Skeletal muscle satellite cell (primary cell): ENCODE measurements around the gene CHD9NB.
A peak's percentile ranks its signal among the peaks of the same experiment; 100 is the strongest.
"Not testable (repeated sequence)": the region's sequence is repeated elsewhere in the genome, so short reads cannot be mapped to it uniquely, and the experiment has no call there.

Source experiments
- H3K27me3 ChIP-seq: 2 replicates; pipeline ENCODE4 v1.7.0; 2013; ENCODE audit warnings: low read length; ENCODE audit not compliant: control insufficient read depth, insufficient read depth
- H3K36me3 ChIP-seq: 2 replicates; pipeline ENCODE4 v1.7.0; 2013; ENCODE audit warnings: mild to moderate bottlenecking, control low read depth, low read length; ENCODE audit not compliant: insufficient read depth
- H3K4me1 ChIP-seq: 2 replicates; pipeline ENCODE4 v1.7.0; 2013; ENCODE audit warnings: low read length; ENCODE audit not compliant: control insufficient read depth, insufficient read depth
- H3K4me2 ChIP-seq: 2 replicates; pipeline ENCODE4 v1.7.0; 2013; ENCODE audit warnings: mild to moderate bottlenecking, low read length
- H3K4me3 ChIP-seq: 2 replicates; pipeline ENCODE4 v1.7.0; 2013; ENCODE audit warnings: low read length
- H3K9ac ChIP-seq: 2 replicates; pipeline ENCODE4 v1.7.0; 2013; ENCODE audit warnings: mild to moderate bottlenecking, low read depth, low read length, moderate library complexity
- H3K9me3 ChIP-seq: replicated peaks from 2 replicates; pipeline ENCODE4 v1.7.0; 2013; ENCODE audit warnings: mild to moderate bottlenecking, control low read depth, low read length

The CHD9NB gene

DNA sequence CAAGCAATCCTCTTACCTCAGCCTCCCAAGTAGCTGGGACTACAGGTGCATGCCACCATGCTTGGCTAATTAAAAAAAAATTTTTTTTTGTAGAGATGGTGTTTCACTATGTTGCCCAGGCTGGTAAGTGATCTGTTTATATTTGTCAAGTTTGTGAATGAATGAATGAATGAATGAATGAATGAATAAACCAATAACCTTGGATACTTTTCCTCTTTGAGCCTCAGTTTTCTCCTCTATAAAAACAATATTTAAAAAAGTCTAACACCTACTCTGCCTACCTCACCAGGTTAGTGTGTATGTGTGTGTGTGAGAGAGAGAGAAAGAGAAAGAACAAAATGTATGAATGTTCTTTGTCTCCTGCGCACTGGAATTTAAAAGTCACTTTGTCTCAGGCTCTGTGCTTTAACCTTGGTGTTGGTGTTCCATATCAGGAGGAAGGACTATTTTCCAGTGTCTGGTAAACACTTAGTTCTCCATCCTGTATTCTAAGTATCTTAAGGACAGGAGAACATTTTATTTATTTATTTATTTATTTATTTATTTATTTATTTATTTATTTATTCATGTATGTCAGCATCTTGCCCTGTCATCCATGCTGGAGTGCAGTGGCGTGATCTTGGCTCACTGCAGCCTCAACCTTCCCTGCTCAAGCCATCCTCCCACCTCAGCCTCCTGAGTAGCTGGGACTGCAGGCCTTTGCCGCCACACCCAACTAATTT, 29.1 kb upstream of the CHD9NB start:
- Histone ChIP-seq H3K27me3 (no peaks in the 10 kb centered on the region), H3K4me3 (no peak overlapping the region), H3K4me1 (peaks cover 57% of the 10 kb centered on the region), H3K9ac (no peak overlapping the region), H3K36me3 (no peaks in the 10 kb centered on the region), H3K4me2 (no peak overlapping the region), H3K9me3 (no peaks in the 10 kb centered on the region)

DNA sequence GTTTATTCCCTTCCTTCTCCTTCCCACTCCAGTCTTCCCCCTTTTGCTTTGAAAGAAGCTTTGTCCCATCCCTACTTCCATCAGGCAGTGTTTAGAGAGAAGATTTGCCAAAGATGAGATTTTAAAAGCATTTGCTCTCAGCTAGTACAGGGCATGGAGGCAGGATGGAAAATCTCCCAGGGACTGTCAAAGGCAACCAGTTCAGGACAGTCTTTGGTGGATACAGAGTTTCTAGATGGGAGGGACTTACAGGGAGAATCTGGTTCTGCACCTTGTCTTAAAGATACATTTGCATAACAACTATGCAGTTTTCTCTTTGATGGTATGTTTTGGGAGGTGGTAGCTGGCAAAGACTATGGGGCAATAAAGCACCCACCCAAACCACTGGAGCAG, 28.3 kb upstream of the CHD9NB start:
- Histone ChIP-seq H3K4me3 (peak overlapping the region; percentile 50), H3K36me3 (no peaks in the 10 kb centered on the region), H3K4me2 (peak overlapping the region; percentile 74), H3K4me1 (peaks cover 53% of the 10 kb centered on the region), H3K27me3 (no peaks in the 10 kb centered on the region), H3K9ac (peak overlapping the region; percentile 60), H3K9me3 (no peaks in the 10 kb centered on the region)

DNA sequence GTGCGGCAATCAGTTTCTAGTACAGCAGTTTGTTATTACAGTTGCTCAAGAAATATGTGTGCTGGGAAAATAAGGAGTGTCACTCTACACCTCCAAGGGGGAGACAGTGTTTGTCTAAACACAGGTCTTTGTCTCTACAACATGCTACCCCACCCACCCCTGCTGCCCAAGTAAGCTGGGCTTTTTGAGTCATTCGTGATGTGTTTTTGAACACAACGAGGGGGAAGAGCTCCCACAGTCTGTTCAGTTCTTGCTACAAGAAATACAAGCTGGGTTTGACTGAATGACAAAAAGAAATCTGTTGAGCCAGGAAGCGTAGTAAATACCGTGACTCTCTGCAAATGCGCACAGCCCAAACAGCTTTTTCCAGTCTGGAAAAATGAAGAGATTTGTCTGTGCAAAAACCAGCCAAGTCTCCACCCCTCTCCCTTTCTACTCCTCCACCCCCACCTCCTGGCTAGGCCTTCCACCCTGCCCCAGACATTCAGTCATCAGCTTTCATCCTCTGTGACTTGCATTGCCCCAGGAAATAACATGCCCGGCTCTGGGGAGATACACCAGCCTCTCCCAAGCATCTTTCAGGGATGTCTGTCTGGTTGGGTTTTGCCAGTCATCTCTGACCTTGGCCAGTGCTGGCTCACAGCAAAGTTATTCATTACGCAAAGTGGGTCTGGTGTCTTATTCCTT, 27.8 kb upstream of the CHD9NB start:
- Histone ChIP-seq H3K9me3 (no peaks in the 10 kb centered on the region), H3K4me1 (peaks cover 47% of the 10 kb centered on the region), H3K9ac (peak overlapping the region; percentile 60), H3K27me3 (no peaks in the 10 kb centered on the region), H3K4me2 (peak overlapping the region; percentile 74), H3K4me3 (peak overlapping the region; percentile 50), H3K36me3 (no peaks in the 10 kb centered on the region)

DNA sequence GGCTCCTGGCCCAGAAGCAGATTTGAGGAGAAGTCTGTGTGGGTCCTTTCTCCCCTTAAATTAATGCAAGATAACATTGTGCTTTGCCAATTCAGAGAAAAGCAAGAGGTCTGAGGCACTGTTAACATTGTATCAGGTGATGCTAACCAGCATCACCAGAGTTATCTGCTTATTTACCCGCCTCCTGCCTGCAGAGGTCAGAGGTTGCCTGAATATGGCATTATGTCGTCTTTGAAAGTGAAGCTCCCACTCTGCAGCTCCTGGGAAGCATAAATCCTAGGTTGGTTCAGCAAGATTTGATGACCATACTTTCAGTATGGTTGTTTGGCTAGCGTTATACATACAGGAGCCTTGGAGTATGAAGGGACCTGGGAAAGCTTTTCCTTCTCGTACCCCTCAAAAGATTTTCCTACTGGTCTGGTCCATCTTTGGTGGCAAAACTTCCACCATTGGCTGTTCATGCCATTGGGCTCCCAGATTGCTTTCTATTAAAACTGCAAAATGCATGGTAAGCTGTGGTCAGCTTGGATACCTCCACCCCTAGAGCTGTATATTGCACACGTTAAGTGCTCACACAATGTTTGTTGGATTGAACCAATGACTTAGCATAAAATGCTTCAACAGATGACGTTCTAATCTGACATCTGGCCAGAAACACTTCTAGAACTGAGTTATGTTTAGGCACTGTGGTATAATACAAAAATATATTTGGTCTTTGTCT, 26.2 kb upstream of the CHD9NB start:
- peaks cover 43% of the 10 kb centered on the region for H3K4me1 ChIP-seq
- no peak overlapping the region for H3K9ac ChIP-seq
- H3K27me3 ChIP-seq = no peaks in the 10 kb centered on the region
- no peaks in the 10 kb centered on the region for H3K36me3 ChIP-seq
- H3K4me2 ChIP-seq = no peak overlapping the region
- no peaks in the 10 kb centered on the region for H3K9me3 ChIP-seq
- no peak overlapping the region for H3K4me3 ChIP-seq

DNA sequence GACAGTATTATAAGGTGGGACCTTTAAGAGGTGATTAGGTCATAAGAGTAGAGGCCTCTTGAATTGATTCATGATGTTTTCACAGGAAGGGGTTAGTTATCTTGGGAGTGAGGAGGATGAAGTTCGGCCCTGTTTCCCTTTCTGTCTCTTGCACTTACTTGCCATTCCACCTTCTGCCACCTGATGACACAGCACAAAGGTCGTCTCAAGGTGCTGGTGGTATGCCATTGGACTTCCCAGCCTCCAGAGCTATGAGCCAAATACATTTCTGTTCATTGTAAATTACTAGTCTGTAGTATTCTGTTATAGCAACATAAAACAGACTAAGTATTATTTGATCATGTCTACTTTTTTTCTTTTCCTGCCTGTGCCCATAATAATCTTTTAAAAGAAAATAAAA, 25.6 kb upstream of the CHD9NB start:
- Histone ChIP-seq H3K4me1 (peaks cover 40% of the 10 kb centered on the region), H3K27me3 (no peaks in the 10 kb centered on the region), H3K9me3 (no peaks in the 10 kb centered on the region), H3K4me3 (no peak overlapping the region), H3K36me3 (no peaks in the 10 kb centered on the region), H3K9ac (no peak overlapping the region), H3K4me2 (no peak overlapping the region)

DNA sequence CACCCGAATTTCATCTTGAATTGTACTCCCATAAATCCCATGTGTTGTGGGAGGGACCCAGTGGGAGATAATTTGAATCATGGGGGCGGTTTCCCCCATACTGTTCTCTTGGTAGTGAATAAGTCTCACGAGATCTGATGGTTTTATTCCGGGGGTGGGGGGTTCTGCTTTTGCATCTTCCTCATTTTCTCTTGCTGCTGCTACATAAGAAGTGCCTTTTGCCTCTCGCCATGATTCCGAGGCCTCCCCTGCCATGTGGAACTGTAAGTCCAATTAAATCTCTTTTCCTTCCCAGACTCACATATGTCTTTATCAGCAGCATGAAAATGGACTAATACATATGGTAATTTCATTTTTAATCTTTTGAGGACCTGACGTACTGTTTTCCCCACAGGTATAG, 22.8 kb upstream of the CHD9NB start:
- not testable (repeated sequence) for H3K9ac ChIP-seq, H3K4me3 ChIP-seq, H3K36me3 ChIP-seq, H3K27me3 ChIP-seq, H3K4me2 ChIP-seq, H3K9me3 ChIP-seq
- peaks cover 31% of the 10 kb centered on the region for H3K4me1 ChIP-seq

DNA sequence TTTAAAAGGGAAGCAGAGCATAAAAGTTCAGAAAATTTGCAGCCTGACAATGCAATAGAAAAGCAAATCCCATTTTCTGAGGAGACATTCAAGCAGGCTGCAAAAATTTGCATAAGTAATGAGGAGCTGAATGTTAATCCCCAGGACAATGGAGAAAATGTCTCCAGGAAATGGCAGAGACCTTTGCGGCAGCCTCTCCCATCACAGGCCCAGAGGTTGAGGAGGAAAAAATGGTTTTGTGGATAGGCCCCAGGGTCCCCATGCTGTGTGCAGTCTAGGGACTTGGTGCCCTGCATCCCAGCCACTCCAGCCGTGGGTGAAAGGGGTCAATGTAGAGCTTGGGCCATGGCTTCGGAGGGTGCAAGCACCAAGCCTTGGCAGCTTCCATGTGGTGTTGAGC, 21.6 kb upstream of the CHD9NB start:
- peaks cover 19% of the 10 kb centered on the region for H3K4me1 ChIP-seq
- not testable (repeated sequence) for H3K4me2 ChIP-seq, H3K9me3 ChIP-seq, H3K9ac ChIP-seq, H3K27me3 ChIP-seq, H3K36me3 ChIP-seq, H3K4me3 ChIP-seq

DNA sequence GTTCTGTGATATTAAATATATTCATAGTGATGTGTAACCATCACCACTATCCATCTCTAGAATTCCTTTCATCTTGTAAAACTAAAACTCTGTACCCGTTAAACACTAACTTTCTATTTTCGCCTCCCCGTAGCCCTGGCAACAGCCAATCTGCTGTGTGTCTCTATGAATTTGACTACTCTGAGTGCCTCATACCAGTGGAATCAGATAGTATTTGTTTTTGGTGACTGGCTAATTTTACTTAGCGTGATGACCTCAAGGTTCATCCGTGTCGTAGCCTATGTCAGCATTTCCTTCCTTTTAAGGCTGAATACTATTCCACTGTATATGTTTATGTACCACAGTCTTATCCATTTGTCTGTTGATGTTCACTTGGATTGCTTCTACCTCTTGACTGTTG, 20.3 kb upstream of the CHD9NB start:
- H3K4me2 ChIP-seq = no peak overlapping the region
- no peak overlapping the region for H3K4me3 ChIP-seq
- no peaks in the 10 kb centered on the region for H3K27me3 ChIP-seq
- H3K9me3 ChIP-seq = no peaks in the 10 kb centered on the region
- no peak overlapping the region for H3K9ac ChIP-seq
- H3K36me3 ChIP-seq = peaks cover 6% of the 10 kb centered on the region
- peaks cover 10% of the 10 kb centered on the region for H3K4me1 ChIP-seq

DNA sequence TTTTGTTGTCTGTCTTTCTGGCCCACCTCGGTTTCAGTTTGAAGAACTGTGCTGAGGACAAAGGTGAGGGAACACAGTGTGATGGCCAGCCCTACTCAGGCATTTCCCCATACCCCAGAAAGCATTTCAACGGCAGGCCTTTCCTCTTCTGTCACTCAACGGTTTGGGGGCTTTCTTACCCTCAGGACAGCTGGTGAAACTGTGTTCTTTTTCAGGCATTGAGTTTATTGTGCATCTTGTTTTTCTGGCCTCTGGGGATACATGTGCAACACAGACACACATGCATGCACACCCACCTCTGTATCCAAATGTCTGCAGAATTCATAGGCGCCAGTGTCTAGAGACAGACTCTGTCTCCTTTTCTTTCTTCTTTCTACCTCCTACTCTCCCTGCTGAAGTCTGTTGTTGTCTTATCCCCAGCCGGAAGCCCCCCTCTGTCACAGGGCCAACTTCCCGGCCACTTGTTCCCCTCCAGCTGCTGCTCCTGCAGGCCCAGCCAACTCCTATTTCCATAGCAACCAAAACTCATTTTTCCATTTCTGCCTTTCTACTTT, 19.1 kb upstream of the CHD9NB start:
- Histone ChIP-seq H3K4me3 (no peak overlapping the region), H3K9ac (no peak overlapping the region), H3K36me3 (peaks cover 12% of the 10 kb centered on the region), H3K9me3 (no peaks in the 10 kb centered on the region), H3K27me3 (no peaks in the 10 kb centered on the region), H3K4me1 (peaks cover 10% of the 10 kb centered on the region), H3K4me2 (no peak overlapping the region)

DNA sequence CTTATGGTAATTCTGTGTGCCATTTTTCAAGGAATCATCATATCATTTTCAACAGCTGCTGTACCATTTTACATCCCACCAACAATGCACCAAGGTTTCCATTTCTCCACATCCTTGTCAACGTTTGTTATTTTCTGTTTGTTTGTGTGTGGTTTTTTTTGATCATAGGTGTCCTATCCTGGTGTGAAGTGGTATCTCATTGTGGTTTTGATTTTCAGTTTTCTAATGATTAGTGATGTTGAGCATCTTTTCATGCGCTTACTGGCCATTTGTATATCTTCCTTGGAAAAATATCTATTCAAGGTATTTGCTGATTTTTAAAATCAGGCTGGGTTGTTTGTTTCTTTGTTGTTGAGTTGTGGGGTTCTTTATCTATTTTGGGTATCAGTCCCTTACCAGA, 17.1 kb upstream of the CHD9NB start:
- Histone ChIP-seq H3K36me3 (peaks cover 12% of the 10 kb centered on the region), H3K27me3 (no peaks in the 10 kb centered on the region), H3K9me3 (no peaks in the 10 kb centered on the region), H3K4me1 (peaks cover 10% of the 10 kb centered on the region), H3K4me3 (no peak overlapping the region), H3K4me2 (no peak overlapping the region), H3K9ac (no peak overlapping the region)

DNA sequence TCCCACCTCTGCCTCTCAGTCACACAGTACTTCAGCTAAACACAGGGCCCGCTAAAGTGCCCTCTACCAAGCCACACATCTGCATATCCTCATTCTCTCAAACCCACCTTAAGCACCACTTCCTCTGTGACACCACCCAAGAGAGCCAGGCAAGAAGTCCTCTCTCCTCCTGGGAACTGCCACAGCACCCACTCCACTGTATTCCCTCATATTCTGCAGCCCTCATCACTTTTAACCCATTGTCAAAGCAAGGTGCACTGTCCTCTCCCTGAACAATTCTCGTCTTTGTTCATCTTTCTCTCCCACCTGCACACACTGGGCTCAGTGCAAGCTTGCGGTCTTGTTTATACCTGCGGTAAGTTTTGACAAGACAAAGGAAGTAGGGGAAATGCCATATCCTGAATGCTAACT, 15.7 kb upstream of the CHD9NB start:
- no peak overlapping the region for H3K9ac ChIP-seq
- no peak overlapping the region for H3K4me2 ChIP-seq
- H3K9me3 ChIP-seq = no peaks in the 10 kb centered on the region
- H3K4me3 ChIP-seq = no peak overlapping the region
- peaks cover 12% of the 10 kb centered on the region for H3K36me3 ChIP-seq
- H3K27me3 ChIP-seq = no peaks in the 10 kb centered on the region
- peaks cover 10% of the 10 kb centered on the region for H3K4me1 ChIP-seq
